ENCODE results near the gene FOLR3. TPM values are rescaled to one million over a fixed set of nuclear protein-coding genes. Genes with fewer than 3 reads are reported as not detected.

The FOLR3 gene
- total and polyA plus RNA-seq, 2 of the 4 experiments (the other 2 are of a cell fraction), result 0.29 to 0.36 TPM

- TF ChIP-seq MXI1 (IDR thresholded peaks at IDR 0.05; ENCODE audit: borderline replicate concordance, low read depth, low read length), result peak; percentile 53; the same call in 1 of the 2 replicates
- peak; percentile 42 for TF ChIP-seq RCOR1 (IDR thresholded peaks at IDR 0.05; ENCODE audit: insufficient replicate concordance, low read length)
- peak; percentile 39 for TF ChIP-seq SMC3 (IDR thresholded peaks at IDR 0.05; ENCODE audit: low read depth, low read length)
Observed at GRCh38 chr11:72102946-72103753, 32.4 kb upstream of the FOLR3 start, which contains the start of gene LAMTOR1 (continued).

- Histone ChIP-seq H3K23ac (ENCODE audit: low read depth, low read length) (peak overlapping the region; percentile 65; the same call in 1 of the 2 replicates), H3K18ac (ENCODE audit: low read depth, low read length) (peak overlapping the region; percentile 14; the same call in 1 of the 2 replicates), H2BK120ac (ENCODE audit: low read depth, low read length) (peak overlapping the region; percentile 74), H4K8ac (ENCODE audit: low read depth in 2 of 2, low read length in 2 of 2) (peak overlapping the region; percentile 77 to 100), H2BK15ac (ENCODE audit: low read depth, low read length) (peak overlapping the region; percentile 37; the same call in 1 of the 3 replicates), H2AK5ac (ENCODE audit: low read depth, low read length) (peak overlapping the region; percentile 96), H3K27me3 (ENCODE audit: control insufficient read depth, insufficient read depth, low read length) (no peaks in the 10 kb centered on the region), H3K14ac (replicated peaks; ENCODE audit: low read depth, low read length) (peak overlapping the region; percentile 99), H4K20me1 (ENCODE audit: insufficient read depth, low read length) (no peaks in the 10 kb centered on the region; the same call in 1 of the 2 replicates), H3K4me3 (ENCODE audit: insufficient read depth, low read depth, low read length) (peak overlapping the region; percentile 26), H2AK9ac (replicated peaks; ENCODE audit: low read depth, low read length, poor library complexity) (peak overlapping the region; percentile 99), H3K27ac (ENCODE audit: insufficient read depth, low read length) (peak overlapping the region; percentile 59), H3K36me3 (ENCODE audit: control insufficient read depth, insufficient read depth, low read length) (peaks cover 14% of the 10 kb centered on the region), H3K56ac (ENCODE audit: extremely low read depth, insufficient read depth, low read length) (peak overlapping the region; percentile 45), H3K4ac (ENCODE audit: low read depth, low read length) (peak overlapping the region; percentile 98), H3K79me1 (ENCODE audit: low read depth in 1 of 2, low read length in 2 of 2) (peaks cover 34 to 50% of the 10 kb centered on the region in 2 experiments), H4K91ac (ENCODE audit: insufficient read depth, low read depth, low read length) (peak overlapping the region; percentile 83), H3K9me3 (ENCODE audit: control insufficient read depth, insufficient read depth, low read length) (no peaks in the 10 kb centered on the region), H2BK20ac (ENCODE audit: low read depth, low read length) (peak overlapping the region; percentile 36; the same call in 1 of the 2 replicates), H2AFZ (replicated peaks; ENCODE audit: low read length, poor library complexity) (peak overlapping the region; percentile 95), H4K5ac (ENCODE audit: low read depth, low read length) (peak overlapping the region; percentile 94), H3K9ac (ENCODE audit: low read depth, low read length) (peak overlapping the region; percentile 17; the same call in 1 of the 2 replicates), H2BK5ac (ENCODE audit: low read depth, low read length, poor library complexity, severe bottlenecking) (peak overlapping the region; percentile 75), H3K4me1 (ENCODE audit: control insufficient read depth, insufficient read depth, low read length) (peaks cover 10% of the 10 kb centered on the region), H3K4me2 (ENCODE audit: low read depth, low read length) (peak overlapping the region; percentile 63), H3K9me1 (ENCODE audit: insufficient read depth, low read length) (peaks cover 39% of the 10 kb centered on the region)
- dilution Hi-C loops (cut with HindIII; ENCODE audit: low sequenced_read_pairs, unreplicated experiment), result no loop called here
- CTCF ChIA-PET, result interaction anchor here (0.6 kb wide), 1 partner anchor 70 kb away, joined by 3 read pairs; no protein-coding TSS in a partner anchor
- no peak for DNase-seq
- WGBS, 2 experiments (ENCODE audit: extremely low coverage in 2 of 2, insufficient read length in 1 of 2), result 70% methylated on average over 2 of the region's 11 CpGs; no CpG with 5 or more reads in 1 of the 2 experiments
- intact Hi-C loops (cut with micrococcal nuclease), result loop anchor here (1.0 to 5.0 kb wide), 3 partner anchors 79 to 331 kb away; partner anchors contain the start of gene CLPB
- POLR2A ChIA-PET (ENCODE audit: unreplicated experiment), result no interaction called here
- no peak for ATAC-seq (ENCODE audit: low read depth)
- BruUV-seq (replicated peaks), result no TSS peak
- in situ Hi-C loops (cut with MboI; ENCODE audit: low sequenced_read_pairs), result no loop called here
- TF ChIP-seq CEBPB (IDR thresholded peaks at IDR 0.05; ENCODE audit: low read depth, low read length), result no peak
- TF ChIP-seq RAD21 (IDR thresholded peaks at IDR 0.05; ENCODE audit: low read length), result no peak
- no peak for TF ChIP-seq POLR2A (IDR thresholded peaks at IDR 0.05; ENCODE audit: low read depth, low read length)
- TF ChIP-seq MXI1 (IDR thresholded peaks at IDR 0.05; ENCODE audit: borderline replicate concordance, low read depth, low read length), result no peak
- TF ChIP-seq RCOR1 (IDR thresholded peaks at IDR 0.05; ENCODE audit: insufficient replicate concordance, low read length), result no peak
- TF ChIP-seq MAZ (IDR thresholded peaks at IDR 0.05; ENCODE audit: borderline replicate concordance, low read depth, low read length), result no peak
- no peak for TF ChIP-seq SMC3 (IDR thresholded peaks at IDR 0.05; ENCODE audit: low read depth, low read length)
- no peak for TF ChIP-seq CTCF (conservative IDR thresholded peaks at IDR 0.05; ENCODE audit: low read depth, low read length)
- no peak for TF ChIP-seq RFX5 (IDR thresholded peaks at IDR 0.05; ENCODE audit: low read depth, low read length)
- TF ChIP-seq BHLHE40 (IDR thresholded peaks at IDR 0.05; ENCODE audit: low read depth, low read length), result no peak
- TF ChIP-seq MAFK (IDR thresholded peaks at IDR 0.05; ENCODE audit: low read depth, low read length), result no peak
- no peak for TF ChIP-seq ELK1 (IDR thresholded peaks at IDR 0.05; ENCODE audit: borderline replicate concordance, low read depth, low read length)
Observed at GRCh38 chr11:72103754-72104167, 31.8 kb upstream of the FOLR3 start.

Measured in IMR-90 (cell line).